H1 (cell line): ENCODE results near the gene GPATCH2. TPM values are rescaled to one million over a fixed set of nuclear protein-coding genes. Genes with fewer than 3 reads are reported as not detected.

ENCODE experiments used
- polyA plus RNA-seq, 7 experiments: library from polyadenylated mRNA; depleted of rRNA in 3 of 7; stranded (reverse) in 5 of 7; unstranded in 2 of 7; fragments of >200 nt in 5 of 7; fragments of 200-250 nt in 2 of 7; gene quantifications; 1 replicate in 5 of 7; 2 replicates in 1 of 7; 4 replicates in 1 of 7; pipeline versions ENCODE4 v1.2.1 to v1.2.3, GENCODE V29; 2011 to 2013; ENCODE audit warnings: missing spikeins in 2 of 7, mixed read lengths in 2 of 7
- total RNA-seq: library from RNA; stranded (reverse); fragmentation: NEBNext Ultra II Directional; extraction: Animal tissue kit (Norgen Biotek cat#: 25700); gene quantifications from 2 replicates; pipeline ENCODE4 v1.2.1, GENCODE V29; 2021

The GPATCH2 gene
- total and polyA plus RNA-seq, 2 of the 8 experiments (the other 6 are each of a cell fraction or from before 2014, with no cell fraction given), result 3.9 to 13.1 TPM

Other genes with a start within 250 kb of the GPATCH2 start
- gene SPATA17, start 254 bp upstream of the GPATCH2 start, total RNA-seq, result 0.48 and 0.69 TPM in 2 replicates
- gene SPATA17, start 254 bp upstream of the GPATCH2 start, polyA plus RNA-seq (2011; rRNA removed), result 0.09 and 0.17 TPM in 2 replicates